BJ (cell line): ENCODE results near the gene LMCD1. TPM values are rescaled to one million over a fixed set of nuclear protein-coding genes. Genes with fewer than 3 reads are reported as not detected.

Experiments used
- CTCF ChIA-PET: fragments of 350-600 bp; formaldehyde crosslinking; extraction: SDS; loops from one replicate; lab custom pipeline; 2021; ENCODE audit warnings: antibody characterized with exemption, inconsistent platforms; lab: Yijun Ruan, JAX
- POLR2A ChIA-PET: fragments of 300-600 bp; sonication (Branson Sonifier 250); formaldehyde crosslinking; extraction: SDS; loops from one replicate; lab custom pipeline; 2021; ENCODE audit warnings: antibody characterized with exemption; lab: Charles Lee
- DNase-seq: peaks from one replicate; pipeline ENCODE4 v3.0.0-alpha.2; 2011; ENCODE audit warnings: low read depth
- H3K27me3 ChIP-seq: 2 replicates; pipeline ENCODE4 v1.6.0; 2011; ENCODE audit warnings: low read length; ENCODE audit not compliant: control insufficient read depth, insufficient read depth
- H3K36me3 ChIP-seq: 2 replicates; pipeline ENCODE4 v1.5.1; 2011; ENCODE audit warnings: low read length; ENCODE audit not compliant: control insufficient read depth, insufficient read depth
- H3K4me3 ChIP-seq: 2 replicates; pipeline ENCODE4 v1.5.1; 2011; ENCODE audit warnings: low read depth, mild to moderate bottlenecking, control low read depth, low read length
- polyA plus RNA-seq: library from polyadenylated mRNA; depleted of rRNA; stranded (reverse); fragments of >200 nt; gene quantifications from 2 replicates; pipeline ENCODE4 v1.2.3, GENCODE V29; 2011
- TF ChIP-seq, protein P1 (sequence below): IDR thresholded peaks from 2 replicates; pipeline ENCODE4 v1.5.1; 2011; ENCODE audit warnings: low read depth, mild to moderate bottlenecking, control low read depth, inconsistent platforms, low read length, moderate library complexity; ENCODE audit not compliant: insufficient read depth

Gene LMCD1
- polyA plus RNA-seq, 1 experiment: 168 TPM

DNA sequence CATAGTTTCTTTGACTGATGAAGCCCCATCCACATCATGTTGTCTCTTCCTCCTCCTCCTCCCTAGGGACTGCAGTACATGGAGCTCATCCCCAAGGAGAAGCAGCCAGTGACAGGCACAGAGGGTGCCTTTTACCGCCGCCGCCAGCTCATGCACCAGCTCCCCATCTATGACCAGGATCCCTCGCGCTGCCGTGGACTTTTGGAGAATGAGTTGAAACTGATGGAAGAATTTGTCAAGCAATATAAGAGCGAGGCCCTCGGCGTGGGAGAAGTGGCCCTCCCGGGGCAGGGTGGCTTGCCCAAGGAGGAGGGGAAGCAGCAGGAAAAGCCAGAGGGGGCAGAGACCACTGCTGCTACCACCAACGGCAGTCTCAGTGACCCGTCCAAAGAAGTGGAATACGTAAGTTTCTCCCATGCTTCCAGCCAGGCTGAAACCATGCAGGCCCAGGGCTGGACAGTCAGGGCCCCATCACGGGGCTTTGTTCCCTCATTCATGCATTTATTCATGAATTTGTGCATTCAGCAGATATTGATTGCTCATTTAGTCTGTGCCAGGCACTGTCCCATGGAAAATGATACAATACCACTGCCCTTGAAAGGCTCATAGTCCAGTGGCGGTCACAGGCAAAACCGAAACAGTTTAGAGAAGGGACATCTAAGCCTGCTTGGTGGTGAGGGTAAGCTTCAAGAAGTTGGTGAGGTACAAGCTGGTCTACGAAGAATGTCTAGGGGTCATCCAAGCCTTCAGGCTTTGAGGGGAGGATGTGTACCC, 47.1 kb downstream of the LMCD1 start:
- CTCF ChIA-PET: interaction anchor here (0.8 to 1.4 kb wide), 3 partner anchors 11 to 107 kb away, joined by 3 read pairs; no protein-coding TSS in a partner anchor
- DNase-seq: no peak
- TF ChIP-seq, protein P1, sequence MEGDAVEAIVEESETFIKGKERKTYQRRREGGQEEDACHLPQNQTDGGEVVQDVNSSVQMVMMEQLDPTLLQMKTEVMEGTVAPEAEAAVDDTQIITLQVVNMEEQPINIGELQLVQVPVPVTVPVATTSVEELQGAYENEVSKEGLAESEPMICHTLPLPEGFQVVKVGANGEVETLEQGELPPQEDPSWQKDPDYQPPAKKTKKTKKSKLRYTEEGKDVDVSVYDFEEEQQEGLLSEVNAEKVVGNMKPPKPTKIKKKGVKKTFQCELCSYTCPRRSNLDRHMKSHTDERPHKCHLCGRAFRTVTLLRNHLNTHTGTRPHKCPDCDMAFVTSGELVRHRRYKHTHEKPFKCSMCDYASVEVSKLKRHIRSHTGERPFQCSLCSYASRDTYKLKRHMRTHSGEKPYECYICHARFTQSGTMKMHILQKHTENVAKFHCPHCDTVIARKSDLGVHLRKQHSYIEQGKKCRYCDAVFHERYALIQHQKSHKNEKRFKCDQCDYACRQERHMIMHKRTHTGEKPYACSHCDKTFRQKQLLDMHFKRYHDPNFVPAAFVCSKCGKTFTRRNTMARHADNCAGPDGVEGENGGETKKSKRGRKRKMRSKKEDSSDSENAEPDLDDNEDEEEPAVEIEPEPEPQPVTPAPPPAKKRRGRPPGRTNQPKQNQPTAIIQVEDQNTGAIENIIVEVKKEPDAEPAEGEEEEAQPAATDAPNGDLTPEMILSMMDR: no peak
- Histone ChIP-seq H3K4me3 (no peak overlapping the region), H3K27me3 (no peaks in the 10 kb centered on the region), H3K36me3 (peaks cover 26% of the 10 kb centered on the region)
- POLR2A ChIA-PET: no interaction called here

DNA sequence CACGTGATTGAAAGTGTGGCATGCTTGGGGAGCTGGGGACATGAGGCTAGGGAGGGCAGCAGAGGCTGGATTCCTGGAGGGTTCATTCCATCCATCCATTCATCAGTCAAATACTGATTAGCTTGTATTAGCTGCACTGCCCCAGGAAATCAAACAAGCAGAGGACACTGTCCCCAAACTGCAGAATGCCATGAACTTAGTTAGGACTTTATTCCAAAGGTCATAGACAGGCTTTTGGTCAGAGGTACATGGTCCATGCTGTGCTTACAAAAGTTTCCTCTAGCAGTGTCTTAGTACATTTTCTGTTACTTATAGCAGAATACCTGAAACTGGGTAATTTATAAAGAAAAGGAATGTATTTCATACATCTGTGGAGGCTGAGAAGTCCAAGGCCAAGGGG, 47.7 kb downstream of the LMCD1 start:
- ChIA-PET POLR2A (no interaction called here), CTCF (interaction anchor here (0.8 kb wide), 1 partner anchor 108 kb away, joined by 3 read pairs; no protein-coding TSS in a partner anchor)
- no peak overlapping the region for H3K4me3 ChIP-seq
- H3K27me3 ChIP-seq: no peaks in the 10 kb centered on the region
- H3K36me3 ChIP-seq: peaks cover 19% of the 10 kb centered on the region
- TF ChIP-seq, protein P1: no peak
- DNase-seq: no peak

GRCh38 chr3:8550611-8551010, 49.0 kb downstream of the LMCD1 start:
- DNase-seq: no peak
- ChIA-PET CTCF (no interaction called here), POLR2A (interaction anchor here (0.5 kb wide), 1 partner anchor 9 kb away, joined by 3 read pairs; no protein-coding TSS in a partner anchor)
- Histone ChIP-seq H3K36me3 (peaks cover 18% of the 10 kb centered on the region), H3K27me3 (no peaks in the 10 kb centered on the region), H3K4me3 (no peak overlapping the region)
- TF ChIP-seq, protein P1: no peak

DNA sequence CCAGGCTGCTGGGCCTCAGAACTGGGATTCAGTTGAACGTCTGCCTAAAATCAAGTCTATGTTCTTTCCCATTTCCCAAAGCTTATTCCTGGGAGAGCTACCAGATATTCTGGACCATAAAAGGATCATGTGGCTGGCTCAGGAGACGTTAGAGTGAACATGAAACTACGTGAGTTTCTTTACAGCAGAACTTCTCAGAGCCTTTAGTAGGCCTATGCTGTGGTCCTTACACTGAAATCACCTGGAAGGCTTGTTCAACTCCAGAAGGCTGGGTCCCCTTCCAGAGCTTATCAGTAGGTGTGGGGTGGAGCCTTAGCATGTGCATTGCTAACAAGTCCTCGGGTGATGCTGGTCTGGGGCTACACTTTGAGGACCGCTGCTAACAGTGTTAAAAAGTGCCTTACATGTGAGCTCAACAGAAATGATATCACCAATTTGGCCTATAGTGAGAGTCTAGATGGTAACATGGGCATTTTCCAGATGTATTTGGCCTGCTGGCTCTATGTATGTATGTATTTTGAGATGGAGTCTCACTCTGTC, 50.7 kb downstream of the LMCD1 start:
- no peak overlapping the region for H3K4me3 ChIP-seq
- no peak for DNase-seq
- CTCF ChIA-PET: no interaction called here
- POLR2A ChIA-PET: no interaction called here
- peaks cover 22% of the 10 kb centered on the region for H3K36me3 ChIP-seq
- no peaks in the 10 kb centered on the region for H3K27me3 ChIP-seq
- TF ChIP-seq, protein P1: no peak

GRCh38 chr3:8553405-8553804, 51.8 kb downstream of the LMCD1 start:
- CTCF ChIA-PET: no interaction called here
- TF ChIP-seq, protein P1: no peak
- H3K36me3 ChIP-seq: peaks cover 24% of the 10 kb centered on the region
- no peaks in the 10 kb centered on the region for H3K27me3 ChIP-seq
- POLR2A ChIA-PET: no interaction called here
- no peak overlapping the region for H3K4me3 ChIP-seq
- no peak for DNase-seq
